ENCODE data around the gene CHST13.

DNA sequence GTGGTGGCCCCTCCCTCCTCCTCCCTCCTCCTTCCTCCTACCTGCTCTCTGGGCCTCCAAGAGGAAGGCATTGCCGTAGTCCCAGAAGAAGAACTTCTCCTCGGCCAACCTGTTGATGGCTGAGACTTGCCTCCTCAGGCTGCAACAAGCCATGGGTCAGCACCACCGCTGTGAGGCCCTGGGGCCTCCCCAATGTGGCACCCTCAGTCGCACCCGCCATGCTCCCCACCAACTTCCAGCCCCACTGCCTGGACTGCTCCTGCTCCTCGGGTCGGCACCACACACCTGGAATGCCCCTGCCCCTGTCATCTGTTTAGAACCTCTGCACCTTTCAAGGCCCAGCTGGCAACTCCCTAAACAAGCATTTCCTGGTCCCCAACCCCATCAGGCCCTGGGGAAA is 23.9 kb upstream of the CHST13 start:
- TF ChIP-seq, protein P1, sequence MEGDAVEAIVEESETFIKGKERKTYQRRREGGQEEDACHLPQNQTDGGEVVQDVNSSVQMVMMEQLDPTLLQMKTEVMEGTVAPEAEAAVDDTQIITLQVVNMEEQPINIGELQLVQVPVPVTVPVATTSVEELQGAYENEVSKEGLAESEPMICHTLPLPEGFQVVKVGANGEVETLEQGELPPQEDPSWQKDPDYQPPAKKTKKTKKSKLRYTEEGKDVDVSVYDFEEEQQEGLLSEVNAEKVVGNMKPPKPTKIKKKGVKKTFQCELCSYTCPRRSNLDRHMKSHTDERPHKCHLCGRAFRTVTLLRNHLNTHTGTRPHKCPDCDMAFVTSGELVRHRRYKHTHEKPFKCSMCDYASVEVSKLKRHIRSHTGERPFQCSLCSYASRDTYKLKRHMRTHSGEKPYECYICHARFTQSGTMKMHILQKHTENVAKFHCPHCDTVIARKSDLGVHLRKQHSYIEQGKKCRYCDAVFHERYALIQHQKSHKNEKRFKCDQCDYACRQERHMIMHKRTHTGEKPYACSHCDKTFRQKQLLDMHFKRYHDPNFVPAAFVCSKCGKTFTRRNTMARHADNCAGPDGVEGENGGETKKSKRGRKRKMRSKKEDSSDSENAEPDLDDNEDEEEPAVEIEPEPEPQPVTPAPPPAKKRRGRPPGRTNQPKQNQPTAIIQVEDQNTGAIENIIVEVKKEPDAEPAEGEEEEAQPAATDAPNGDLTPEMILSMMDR (IDR thresholded peaks at IDR 0.05) = no peak
- TF ChIP-seq POLR2A (IDR thresholded peaks at IDR 0.05) = no peak
